ENCODE measurements around the gene LMX1B.
"Not testable (repeated sequence)": the region's sequence is repeated elsewhere in the genome, so short reads cannot be mapped to it uniquely, and the experiment has no call there.

LMX1B gene

DNA sequence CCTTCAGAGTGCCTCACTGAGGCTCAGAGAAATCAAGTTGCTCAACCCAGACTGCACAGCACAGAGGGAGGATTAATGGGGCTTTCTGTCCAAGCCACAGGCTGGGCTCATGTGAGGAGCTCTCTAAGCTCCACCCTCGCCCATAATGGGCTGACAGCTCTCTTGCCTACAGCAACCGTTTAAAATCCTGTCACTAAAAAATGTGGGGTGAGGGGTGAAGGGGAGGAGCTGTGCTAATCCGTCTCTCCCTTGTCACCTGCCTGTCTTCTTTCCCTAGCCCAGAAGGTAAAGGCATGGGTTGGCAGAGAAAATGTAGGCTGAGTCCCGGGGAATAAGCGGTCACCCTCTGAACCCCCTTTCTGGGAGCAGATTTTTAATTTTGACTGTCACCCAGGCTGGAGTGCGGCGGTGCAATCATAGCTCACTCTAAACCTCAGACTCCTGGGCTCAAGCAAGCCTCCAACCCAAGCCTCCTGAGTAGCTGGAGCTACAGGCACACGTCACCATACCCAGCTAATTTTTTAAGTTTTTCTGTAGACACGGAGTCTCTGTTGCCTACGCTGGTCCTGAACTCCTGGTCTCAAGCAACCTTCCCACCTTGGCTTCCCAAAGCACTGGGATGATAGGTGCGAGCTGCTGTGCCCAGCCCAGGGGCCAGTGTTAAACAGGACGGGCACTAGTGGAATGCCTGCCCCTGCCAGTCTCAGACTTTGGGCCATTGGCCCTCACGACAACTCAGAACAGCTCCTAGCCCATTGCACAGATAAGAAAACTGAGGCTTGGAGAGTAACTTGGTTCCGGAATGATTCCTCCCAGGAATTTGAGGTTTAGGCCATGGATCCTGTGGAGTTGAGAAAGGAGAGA is 89.5 kb downstream of the LMX1B start:
- H3K27ac ChIP-seq = no peak overlapping the region
- no peak for DNase-seq (ENCODE audit: low read depth, low spot score)

DNA sequence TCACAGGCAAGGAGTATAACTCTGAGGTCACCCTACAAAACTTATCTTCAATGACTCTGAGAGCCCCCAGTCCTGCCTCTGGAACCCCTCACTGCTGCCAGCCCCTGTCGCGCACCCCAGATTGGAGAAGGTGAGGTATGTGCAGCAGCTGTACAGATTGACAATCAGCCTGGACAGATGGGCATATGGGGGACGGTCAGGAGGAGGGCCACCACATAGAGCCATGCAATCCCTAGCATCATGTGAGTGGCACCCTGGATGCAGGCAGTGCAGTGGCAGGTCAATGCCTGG is 90.1 kb downstream of the LMX1B start:
- DNase-seq (ENCODE audit: low read depth, low spot score) = no peak
- H3K27ac ChIP-seq = no peak overlapping the region

DNA sequence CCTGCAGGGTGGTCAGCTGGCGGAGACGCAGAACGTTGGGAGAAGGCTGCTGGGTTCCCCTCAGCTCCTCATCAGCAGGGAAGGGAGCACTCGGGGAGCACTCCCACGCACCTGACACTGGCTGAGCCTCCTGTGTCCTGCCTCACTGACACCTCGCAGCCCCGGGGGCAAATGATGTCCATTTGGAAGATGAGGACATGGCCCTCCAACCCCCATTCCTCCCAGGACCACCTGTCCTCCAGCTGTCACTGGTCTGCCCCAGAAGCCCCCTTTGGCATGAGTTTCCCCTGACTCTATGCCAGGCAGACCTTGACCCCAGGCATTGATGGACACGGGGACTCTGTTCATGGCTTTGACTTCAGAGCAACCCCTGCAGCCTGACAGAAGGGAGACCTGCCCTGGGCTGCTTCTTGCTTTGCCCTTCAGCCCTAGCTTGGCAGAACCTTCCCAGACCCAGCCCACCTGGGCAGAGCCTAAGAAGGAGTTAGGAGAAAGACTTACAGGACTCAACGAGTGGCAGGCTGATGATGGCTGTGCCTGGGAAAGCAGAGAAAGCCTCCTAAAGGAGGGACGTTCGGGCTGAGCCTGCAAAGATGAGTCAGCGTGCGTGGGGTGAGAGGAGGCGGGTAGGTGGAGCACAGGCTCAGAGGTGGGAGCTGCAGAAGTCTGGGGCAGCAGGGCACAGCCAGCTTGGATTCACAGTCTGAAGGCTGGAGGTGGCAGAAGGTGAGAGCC is 90.6 kb downstream of the LMX1B start:
- no peak for DNase-seq (ENCODE audit: low read depth, low spot score)
- no peak overlapping the region for H3K27ac ChIP-seq

DNA sequence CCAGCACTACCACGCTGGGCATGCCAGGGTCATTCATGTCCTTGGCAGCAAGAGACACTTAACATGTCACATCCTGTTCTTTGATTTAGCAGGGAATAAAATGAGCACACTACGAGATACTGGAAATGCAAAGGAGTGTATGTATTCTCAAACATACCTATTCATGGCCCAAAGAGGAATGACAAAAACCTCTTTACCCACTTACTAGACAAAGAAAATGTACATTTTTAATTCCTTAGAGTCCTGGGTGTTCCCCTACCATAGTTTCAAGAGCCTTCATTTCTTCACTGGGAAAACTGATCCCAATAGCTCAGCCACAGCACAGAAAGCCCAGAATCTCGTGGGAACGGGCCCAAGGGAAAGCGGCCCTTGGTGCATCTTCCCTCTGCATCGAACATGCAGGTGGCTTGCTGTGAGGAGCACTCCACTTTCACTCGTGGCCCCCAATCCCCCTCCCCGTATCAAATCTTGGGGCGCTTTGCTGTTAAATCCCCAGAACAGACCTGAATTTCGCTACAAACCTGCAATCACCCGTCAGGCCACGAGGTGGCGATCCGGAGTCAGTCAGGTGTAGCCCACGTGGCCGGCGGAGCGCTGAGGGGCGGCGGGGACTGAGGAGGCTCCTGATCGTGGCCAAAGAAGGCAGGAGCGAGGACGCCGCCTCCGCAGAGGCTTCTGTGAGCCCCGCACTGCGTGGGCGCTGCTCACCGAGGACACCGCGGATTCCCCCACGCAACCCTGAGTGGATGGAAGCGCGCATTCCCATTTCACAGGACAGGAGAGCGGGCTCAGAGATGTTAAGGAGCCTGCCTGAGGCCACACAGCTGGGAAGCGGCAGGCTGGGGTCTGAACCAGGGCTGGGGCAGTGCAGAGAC is 91.4 kb downstream of the LMX1B start:
- DNase-seq (ENCODE audit: low read depth, low spot score) = no peak

DNA sequence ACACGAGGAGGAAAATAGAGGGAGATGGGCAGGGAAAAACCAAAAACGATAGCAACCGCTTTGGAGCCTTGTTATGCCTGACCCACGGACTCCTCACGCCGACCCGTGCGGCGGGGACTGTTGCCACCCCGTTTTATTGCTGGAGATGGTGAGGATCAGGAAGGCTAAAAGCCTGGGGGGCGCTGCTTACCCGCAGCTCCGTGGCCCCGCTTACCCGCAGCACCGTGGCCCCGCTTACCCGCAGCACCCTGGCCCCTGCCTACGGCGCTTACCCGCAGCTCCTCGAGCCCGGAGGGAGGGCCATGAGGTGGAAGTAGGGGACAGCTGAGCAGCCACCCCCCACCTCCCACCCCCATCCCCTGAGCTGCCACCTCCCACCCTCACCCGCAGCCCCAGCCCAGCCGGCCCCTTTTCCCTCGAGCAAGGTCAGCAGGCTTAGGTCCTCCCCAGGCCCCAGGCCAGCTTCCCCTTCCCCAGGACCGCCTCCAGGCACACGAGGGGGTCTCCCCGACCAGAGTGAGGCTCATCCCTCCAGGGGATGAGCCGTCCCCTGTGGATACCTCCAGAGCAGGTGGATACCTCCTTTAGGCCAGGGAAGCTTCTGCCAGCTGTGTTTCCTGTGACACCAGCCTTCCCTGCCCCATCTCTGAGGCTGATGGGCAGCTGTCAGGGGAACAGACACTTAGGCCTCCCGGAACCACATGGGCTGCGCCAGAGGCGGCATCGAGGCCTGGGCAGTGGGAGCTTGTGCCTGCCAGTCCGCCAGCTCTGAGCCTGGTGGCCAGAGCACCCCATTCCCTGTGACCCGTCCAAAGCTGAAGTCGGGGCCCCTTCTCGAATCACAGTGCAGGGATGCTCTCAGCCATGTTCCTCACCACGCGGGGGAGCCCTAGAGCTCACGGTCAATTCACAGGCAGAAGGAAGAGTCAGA is 92.3 kb downstream of the LMX1B start:
- H3K27ac ChIP-seq = no peak overlapping the region
- no peak for DNase-seq (ENCODE audit: low read depth, low spot score)

More for the DNA sequence above, 91.4 kb downstream of the LMX1B start:
- no peak overlapping the region for H3K27ac ChIP-seq

DNA sequence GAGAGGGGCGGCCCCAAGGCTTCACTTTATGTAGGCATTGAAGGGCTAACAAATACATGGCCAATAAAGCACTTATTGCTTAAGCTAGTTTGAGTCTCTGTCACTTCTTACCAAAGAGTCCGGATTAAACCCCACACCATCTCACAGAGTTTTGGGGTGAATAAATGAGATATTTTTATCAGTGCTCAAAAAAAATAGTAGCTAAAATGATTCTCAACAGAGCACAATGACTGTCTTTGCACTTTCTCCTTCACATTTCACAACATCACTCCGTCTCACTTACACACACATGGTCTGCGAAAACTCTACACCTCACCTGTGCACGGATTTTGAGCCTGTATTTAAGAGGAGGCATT is 92.9 kb downstream of the LMX1B start:
- no peak for DNase-seq (ENCODE audit: low read depth, low spot score)
- no peak overlapping the region for H3K27ac ChIP-seq

DNA sequence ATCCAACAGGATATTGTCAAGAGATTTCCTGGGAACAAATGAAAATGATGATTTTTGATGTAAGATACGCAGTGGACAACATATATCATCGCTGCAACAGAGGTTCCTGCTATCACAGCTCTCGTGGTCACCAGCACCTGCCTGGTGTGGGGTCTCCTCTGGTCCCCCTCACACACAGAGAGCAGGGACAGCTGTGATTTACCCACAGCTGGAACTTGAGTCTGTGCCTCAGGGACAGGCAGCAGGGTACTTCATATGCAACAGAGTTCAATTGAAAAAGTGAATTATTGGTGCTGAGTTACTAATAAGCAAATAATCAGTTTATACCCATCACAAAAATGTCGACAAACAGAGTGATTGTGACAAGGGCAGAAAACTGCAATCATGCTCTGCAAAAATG is 93.4 kb downstream of the LMX1B start:
- no peak overlapping the region for H3K27ac ChIP-seq
- no peak for DNase-seq (ENCODE audit: low read depth, low spot score)

DNA sequence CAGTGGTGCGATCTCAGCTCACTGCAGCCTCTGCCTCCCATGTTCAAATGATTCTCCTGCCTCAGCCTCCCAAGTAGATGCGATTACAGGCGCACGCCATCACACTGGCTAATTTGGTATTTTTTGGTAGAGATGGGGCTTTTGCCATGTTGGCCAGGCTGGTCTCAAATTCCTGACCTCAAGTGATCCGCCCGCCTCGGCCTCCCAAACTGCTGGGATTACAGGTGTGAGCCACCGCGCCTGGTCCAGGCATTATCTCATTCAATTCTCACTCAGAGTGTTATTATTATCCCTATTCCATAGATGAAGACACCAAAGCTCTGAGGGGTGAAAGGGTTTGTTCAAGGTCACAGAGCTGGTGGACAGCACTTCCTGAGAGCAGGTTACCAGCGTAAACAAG is 94.0 kb downstream of the LMX1B start:
- not testable (repeated sequence) for H3K27ac ChIP-seq; DNase-seq (ENCODE audit: low read depth, low spot score)

DNA sequence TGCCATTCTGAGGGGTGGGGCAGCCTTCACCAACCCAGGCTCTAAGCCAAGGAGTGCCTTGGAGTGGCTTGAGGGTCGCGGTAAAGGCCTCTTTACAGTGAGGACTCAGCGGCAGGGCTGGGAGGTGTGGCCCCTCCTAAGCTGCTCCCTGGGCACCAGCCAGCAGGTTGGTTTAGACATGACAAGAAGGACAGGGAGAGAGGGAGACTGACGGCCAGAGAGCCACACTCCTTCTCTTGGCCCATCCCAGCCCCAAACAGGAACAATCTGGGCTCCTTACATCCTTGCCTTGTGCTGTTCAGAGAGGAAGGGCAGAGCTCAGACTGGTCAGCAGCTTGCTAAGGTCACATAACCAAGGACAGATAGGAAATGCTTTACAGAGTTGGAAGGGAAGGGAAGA is 94.5 kb downstream of the LMX1B start:
- no peak for DNase-seq (ENCODE audit: low read depth, low spot score)
- no peak overlapping the region for H3K27ac ChIP-seq

DNA sequence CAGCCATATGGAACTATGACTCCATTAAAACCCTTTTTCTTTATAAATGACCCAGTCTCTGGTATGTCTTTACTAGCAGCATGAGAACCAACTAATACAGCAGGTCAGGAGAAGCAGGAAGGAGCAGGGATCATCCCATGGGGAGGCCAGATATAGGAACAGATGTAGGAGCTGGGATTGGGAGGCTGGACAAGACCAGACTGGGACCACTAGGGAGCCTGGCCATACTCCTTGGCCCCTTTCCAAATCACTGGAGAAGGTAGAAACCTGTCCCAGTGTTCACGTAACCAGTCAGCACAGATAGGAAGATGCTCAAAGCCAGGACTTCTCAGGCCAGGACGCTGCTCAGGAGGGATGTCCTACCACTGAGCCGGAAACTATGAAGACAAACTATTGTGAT is 95.5 kb downstream of the LMX1B start:
- no peak for DNase-seq (ENCODE audit: low read depth, low spot score)

DNA sequence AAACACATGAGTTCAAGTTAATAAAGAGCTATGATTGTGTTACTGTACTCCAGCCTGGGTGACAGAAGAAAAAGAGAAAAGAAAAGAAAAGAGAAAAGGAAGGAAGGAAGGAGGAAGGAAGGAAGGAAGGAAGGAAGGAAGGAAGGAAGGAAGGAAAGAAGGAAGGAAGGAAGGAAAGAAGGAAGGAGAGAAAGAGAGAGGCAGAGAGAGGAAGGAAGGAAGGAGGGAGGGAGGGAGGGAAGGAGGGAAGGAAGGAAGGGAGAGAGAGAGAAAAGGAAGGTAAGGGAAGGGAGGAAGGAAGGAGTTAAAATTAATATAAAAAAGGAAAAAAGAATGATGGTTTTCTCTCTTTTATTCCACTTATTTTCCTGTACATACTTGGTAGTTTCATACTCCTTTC is 101.7 kb downstream of the LMX1B start:
- DNase-seq (ENCODE audit: low read depth, low spot score) = no peak
- H3K27ac ChIP-seq = no peak overlapping the region

More for the DNA sequence above, 95.5 kb downstream of the LMX1B start:
- H3K27ac ChIP-seq = no peak overlapping the region

DNA sequence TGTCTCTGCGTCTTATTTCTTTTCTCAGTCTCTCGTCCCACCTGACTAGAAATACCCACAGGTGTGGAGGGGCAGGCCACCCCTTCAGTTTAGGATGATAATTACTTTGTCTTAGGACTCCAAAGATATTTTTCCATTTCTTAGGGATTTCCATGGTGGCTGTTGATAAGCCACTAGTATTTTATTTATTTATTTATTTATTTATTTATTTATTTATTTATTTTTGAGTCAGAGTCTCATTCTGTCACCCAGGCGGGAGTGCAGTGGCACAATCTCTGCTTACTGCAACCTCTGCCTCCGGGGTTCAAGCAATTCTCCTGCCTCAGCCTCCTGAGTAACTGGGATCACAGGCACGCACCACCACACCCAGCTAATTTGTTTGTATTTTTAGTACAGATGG is 103.7 kb downstream of the LMX1B start:
- DNase-seq (ENCODE audit: low read depth, low spot score); H3K27ac ChIP-seq: not testable (repeated sequence)

DNA sequence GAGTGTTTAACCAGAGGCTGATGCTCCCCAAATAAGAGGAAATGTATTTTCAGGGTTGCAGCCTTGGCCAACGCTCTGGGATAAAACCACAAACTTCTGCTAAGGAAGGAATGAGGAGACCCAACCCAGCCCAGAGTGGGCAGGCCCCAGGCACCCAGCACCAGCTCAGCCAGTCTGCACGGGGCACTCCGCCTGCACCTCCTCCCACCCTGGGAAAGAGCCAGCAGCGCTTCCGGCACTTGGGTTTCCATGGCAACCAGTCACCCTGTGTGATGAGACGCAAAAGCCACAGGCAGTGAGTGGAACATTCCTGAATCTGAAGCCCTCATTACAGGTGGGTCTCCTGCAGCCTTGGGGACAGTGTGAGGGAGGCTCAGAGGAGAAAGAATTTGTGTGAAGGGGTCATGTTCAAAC is 105.9 kb downstream of the LMX1B start:
- DNase-seq (ENCODE audit: low read depth, low spot score) = no peak
- no peak overlapping the region for H3K27ac ChIP-seq

DNA sequence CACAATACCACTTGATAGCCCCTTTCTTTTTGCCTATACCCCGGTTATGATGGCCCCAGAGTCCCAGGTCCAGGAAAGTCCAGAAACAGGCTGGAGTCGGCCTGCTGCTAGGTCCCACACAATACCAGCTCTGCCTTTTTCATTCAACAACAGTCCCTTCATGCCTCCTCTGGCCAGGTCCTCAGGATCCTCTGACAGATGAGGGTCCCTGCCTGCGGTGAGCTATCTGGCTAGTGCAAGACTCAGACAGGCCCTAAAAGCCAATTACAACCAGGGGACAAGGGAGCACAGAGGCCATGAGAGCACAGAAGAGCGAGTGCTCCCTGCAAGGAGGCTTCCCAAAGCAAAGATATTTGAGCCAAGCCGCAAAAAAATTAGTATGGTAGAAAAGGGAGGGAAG is 106.3 kb downstream of the LMX1B start:
- no peak overlapping the region for H3K27ac ChIP-seq
- DNase-seq (ENCODE audit: low read depth, low spot score) = no peak

DNA sequence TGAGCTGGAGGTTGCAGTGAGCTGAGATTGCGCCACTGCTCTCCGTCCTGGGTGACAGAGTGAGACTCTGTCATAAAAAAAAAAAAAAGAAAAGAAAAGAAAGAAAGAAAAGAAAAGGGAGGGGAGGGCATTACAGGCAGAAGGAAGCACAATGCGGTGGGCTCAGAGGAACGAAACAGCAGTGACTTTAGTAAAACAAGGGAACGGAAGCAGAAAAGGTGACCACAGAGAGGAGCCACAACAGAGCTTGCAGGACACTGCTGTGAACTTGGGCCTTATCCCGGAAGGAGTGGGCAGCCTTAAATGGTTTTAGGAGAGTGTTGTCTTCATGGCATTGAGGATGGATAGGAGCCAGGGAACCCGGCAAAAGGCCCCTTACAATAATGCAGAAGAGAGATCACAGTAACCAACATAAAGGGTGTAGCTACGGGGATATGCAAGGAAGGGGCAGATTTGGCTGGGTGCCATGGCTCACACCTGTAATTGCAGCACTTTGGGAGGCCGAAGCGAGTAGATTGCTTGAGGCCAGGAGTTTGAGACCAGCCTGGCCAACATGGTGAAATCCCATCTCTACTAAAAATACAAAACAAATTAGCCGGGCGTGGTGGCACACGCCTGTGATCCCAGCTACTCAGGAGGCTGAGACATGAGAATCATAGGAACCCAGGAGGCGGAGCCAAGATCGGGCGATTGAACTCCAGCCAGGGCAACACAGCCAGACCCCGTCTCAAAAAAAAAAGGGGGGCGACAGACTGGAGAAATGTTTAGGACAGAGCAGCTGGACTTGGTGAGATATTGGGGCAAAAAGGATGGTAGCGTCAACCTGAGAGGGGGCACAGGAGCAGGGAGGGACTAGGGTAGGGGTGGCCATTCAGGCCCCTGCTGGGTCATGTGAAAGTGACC is 107.2 kb downstream of the LMX1B start:
- no peak for DNase-seq (ENCODE audit: low read depth, low spot score)
- no peak overlapping the region for H3K27ac ChIP-seq

DNA sequence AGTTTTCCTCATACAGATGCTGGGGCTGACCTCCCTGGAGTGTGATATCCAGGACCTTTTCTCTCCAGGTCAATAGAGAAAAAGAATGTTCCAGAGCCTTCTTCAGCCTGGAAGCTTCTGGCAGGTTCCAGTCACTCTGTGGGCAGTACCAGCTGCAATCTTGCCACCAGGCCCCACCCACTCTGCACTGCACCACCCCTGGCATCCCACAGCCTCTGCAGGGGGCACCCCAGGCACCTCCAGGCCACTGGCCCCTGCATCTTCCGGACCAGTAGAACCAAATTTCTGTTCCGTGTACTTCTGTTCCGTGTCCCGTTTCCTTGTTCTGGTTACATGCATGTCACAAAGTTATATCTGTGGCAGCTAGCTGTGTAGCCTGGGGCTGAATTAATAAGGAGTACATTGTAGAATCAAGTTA is 107.8 kb downstream of the LMX1B start:
- DNase-seq (ENCODE audit: low read depth, low spot score) = no peak
- H3K27ac ChIP-seq = no peak overlapping the region

DNA sequence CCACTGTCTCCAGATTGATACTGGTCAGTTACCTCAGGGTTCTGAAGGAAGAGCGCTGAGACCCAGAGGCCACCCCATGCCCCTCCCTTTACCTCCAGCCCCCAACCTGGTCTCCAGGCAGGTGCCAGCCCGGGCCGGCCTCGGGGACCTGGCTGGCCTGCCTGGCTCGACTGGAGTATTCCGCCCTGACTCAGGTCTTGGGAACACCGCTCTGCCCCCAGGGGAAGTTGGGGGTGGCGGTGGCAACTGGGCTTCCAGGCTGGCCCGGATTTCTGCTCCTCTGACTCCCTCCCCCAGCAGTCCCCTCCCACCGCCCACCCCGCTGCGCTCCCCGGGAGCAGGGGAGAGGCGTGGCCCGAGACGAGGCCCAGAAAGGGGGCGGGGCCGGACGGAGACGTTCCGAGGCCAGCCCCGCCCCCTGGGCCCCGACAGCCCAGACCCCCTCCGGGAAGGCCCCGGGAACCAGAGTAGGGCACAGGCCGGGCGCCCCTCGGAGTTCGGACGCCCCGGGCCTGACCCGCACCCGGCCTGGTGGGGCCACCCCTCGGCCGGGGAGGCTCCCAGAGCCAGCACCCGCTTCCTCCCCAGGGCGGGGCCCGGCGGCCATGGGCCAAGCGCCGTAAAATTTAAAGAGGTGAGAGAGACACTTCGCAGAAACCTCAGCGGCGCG is 108.7 kb downstream of the LMX1B start:
- peak overlapping the region; percentile 43 for H3K27ac ChIP-seq
- peak; percentile 33 for DNase-seq (ENCODE audit: low read depth, low spot score)
